ENCODE measurements around the gene NFIC.

- no peak for TF ChIP-seq CTCF (conservative IDR thresholded peaks at IDR 0.05 in 1 of 2, IDR thresholded peaks at IDR 0.05 in 1 of 2; ENCODE audit: extremely low read depth in 1 of 2, insufficient read depth in 1 of 2, low read depth in 1 of 2, low read length in 2 of 2)
- no peak for TF ChIP-seq EZH2 (IDR thresholded peaks at IDR 0.05; ENCODE audit: borderline replicate concordance, low read length)
Measured at GRCh38 chr19:3450796-3451411, 84.5 kb downstream of the NFIC start.

Data from mammary epithelial cell (primary cell).